ENCODE measurements around the gene ST6GALNAC4. TPM values are rescaled to one million over a fixed set of nuclear protein-coding genes. Genes with fewer than 3 reads are reported as not detected.

ST6GALNAC4 gene
- total RNA-seq: 100 to 1,000 TPM in 1 of 6 donors, 10 to 100 TPM in 5; 41.3 to 105 (median 56.2) TPM

GRCh38 chr9:127916720-127917581 is at the start of gene ST6GALNAC4:
TSS of gene ST6GALNAC4 (minus strand) at chr9:127917041. CDS start at chr9:127916419, 622 bp downstream.
- Histone ChIP-seq H3K36me3 (peaks cover 3 to 21% (median 7%) of the 10 kb centered on the region in 4 donors), H3K9me3 (no peaks in the 10 kb centered on the region), H3K27me3 (no peaks in the 10 kb centered on the region), H3K4me1 (peaks cover 63 to 85% (median 71%) of the 10 kb centered on the region in 4 donors), H3K4me3 (peak within 1 kb of the TSS; percentile 54 to 90 (median 73)), H3K27ac (peak within 1 kb of the TSS; percentile 45 to 87 (median 74))
- TF ChIP-seq CTCF (IDR thresholded peaks at IDR 0.05) (no peak), POLR2AphosphoS5 (IDR thresholded peaks at IDR 0.05) (peak; percentile 24 to 61), EP300 (IDR thresholded peaks at IDR 0.05) (no peak), POLR2A (IDR thresholded peaks at IDR 0.05) (peak in 1 of 4 donors; percentile 74)
- ATAC-seq (ENCODE audit: low FRiP score in 2 of 2) (peak; percentile 92 to 94), DNase-seq (peak; percentile 97 to 100)
- 4 to 11% methylated on average over 13 to 31 of the region's 71 CpGs for WGBS, 2 donors

- Histone ChIP-seq H3K36me3 (peaks cover 0 to 4% (median 0%) of the 10 kb centered on the region in 4 donors), H3K9me3 (no peaks in the 10 kb centered on the region), H3K4me1 (peaks cover 45 to 75% (median 68%) of the 10 kb centered on the region in 4 donors), H3K27ac (peak overlapping the region; percentile 81 to 90 (median 88)), H3K27me3 (no peaks in the 10 kb centered on the region), H3K4me3 (peak overlapping the region in 1 of 4 donors; percentile 13)
- WGBS, 2 donors: 59 to 74% methylated on average over 6 of the region's 6 CpGs
- no peak for ATAC-seq (ENCODE audit: low FRiP score in 2 of 2)
- no peak for TF ChIP-seq EP300 (IDR thresholded peaks at IDR 0.05)
- TF ChIP-seq CTCF (IDR thresholded peaks at IDR 0.05): no peak
- TF ChIP-seq POLR2A (IDR thresholded peaks at IDR 0.05): no peak
- TF ChIP-seq POLR2AphosphoS5 (IDR thresholded peaks at IDR 0.05): no peak
- no peak for DNase-seq
Measured at GRCh38 chr9:127965953-127966352, 49.1 kb upstream of the ST6GALNAC4 start.

- no peaks in the 10 kb centered on the region for H3K9me3 ChIP-seq
- H3K36me3 ChIP-seq: peaks cover 0 to 4% (median 0%) of the 10 kb centered on the region in 4 donors
- DNase-seq (peak in 1 of 2 donors; percentile 69), ATAC-seq (ENCODE audit: low FRiP score in 2 of 2) (no peak)
- 79 to 83% methylated on average over 14 to 19 of the region's 19 CpGs for WGBS, 2 donors
- peaks cover 28 to 59% (median 56%) of the 10 kb centered on the region in 4 donors for H3K4me1 ChIP-seq
- H3K4me3 ChIP-seq: no peak overlapping the region
- no peak for TF ChIP-seq CTCF (IDR thresholded peaks at IDR 0.05)
- TF ChIP-seq POLR2A (IDR thresholded peaks at IDR 0.05): no peak
- TF ChIP-seq POLR2AphosphoS5 (IDR thresholded peaks at IDR 0.05): no peak
- TF ChIP-seq EP300 (IDR thresholded peaks at IDR 0.05): no peak
- H3K27me3 ChIP-seq: no peaks in the 10 kb centered on the region
- H3K27ac ChIP-seq: peak overlapping the region in 3 of 4 donors; percentile 57 to 90 (median 88)
Measured at GRCh38 chr9:127963359-127964064, 46.7 kb upstream of the ST6GALNAC4 start.

GRCh38 chr9:127963041-127963358 is 46.2 kb upstream of the ST6GALNAC4 start:
- H3K4me3 ChIP-seq: no peak overlapping the region
- H3K27ac ChIP-seq: peak overlapping the region in 2 of 4 donors; percentile 57 to 90
- TF ChIP-seq CTCF (IDR thresholded peaks at IDR 0.05): no peak
- TF ChIP-seq POLR2AphosphoS5 (IDR thresholded peaks at IDR 0.05): no peak
- peaks cover 0 to 4% (median 0%) of the 10 kb centered on the region in 4 donors for H3K36me3 ChIP-seq
- H3K4me1 ChIP-seq: peaks cover 28 to 54% (median 51%) of the 10 kb centered on the region in 4 donors
- no peaks in the 10 kb centered on the region for H3K9me3 ChIP-seq
- H3K27me3 ChIP-seq: no peaks in the 10 kb centered on the region
- DNase-seq: no peak
- ATAC-seq (ENCODE audit: low FRiP score in 2 of 2): no peak
- 89 to 97% methylated on average over 3 of the region's 3 CpGs for WGBS, 2 donors
